Measurements from ENCODE around the gene ANKS1B. TPM values are rescaled to one million over a fixed set of nuclear protein-coding genes. Genes with fewer than 3 reads are reported as not detected.
"Not testable (repeated sequence)": the region's sequence is repeated elsewhere in the genome, so short reads cannot be mapped to it uniquely, and the experiment has no call there.

ANKS1B gene
- total and polyA plus RNA-seq, 4 experiments from 2014 or later: 0.28 to 0.55 TPM; not detected in 2

GRCh38 chr12:99736760-99737269, 247.9 kb downstream of the ANKS1B start:
- intact Hi-C loops (cut with micrococcal nuclease): no loop called here
- Histone ChIP-seq H3K4me1 (ENCODE audit: insufficient read depth, low read length) (no peaks in the 10 kb centered on the region), H3K27me3 (ENCODE audit: insufficient read depth, low read length) (no peaks in the 10 kb centered on the region), H3K4me3 (ENCODE audit: low read length in 2 of 2) (no peak overlapping the region), H3K36me3 (ENCODE audit: insufficient read depth, low read length) (no peaks in the 10 kb centered on the region), H3K9me3 (ENCODE audit: control insufficient read depth in 1 of 2, low read length in 2 of 2) (no peaks in the 10 kb centered on the region), H3K27ac (ENCODE audit: low read depth, low read length) (no peak overlapping the region)
- no peaks in the 10 kb centered on the region for H3K27me3 Mint-ChIP-seq
- H3K9me3 Mint-ChIP-seq: peaks cover 0 to 17% (median 7%) of the 10 kb centered on the region in 8 donors
- POLR2A ChIA-PET (ENCODE audit: partially characterized antibody): no interaction called here
- DNase-seq: no peak
- CTCF ChIA-PET (ENCODE audit: partially characterized antibody): no interaction called here
- H3K4me3 Mint-ChIP-seq: no peak overlapping the region
- H3K27ac Mint-ChIP-seq: no peak overlapping the region
- no peaks in the 10 kb centered on the region for H3K4me1 Mint-ChIP-seq
- H3K36me3 Mint-ChIP-seq: no peaks in the 10 kb centered on the region

- H3K27ac Mint-ChIP-seq: peak overlapping the region in 1 of 7 donors; percentile 5
Measured at GRCh38 chr12:99732131-99732530, 252.6 kb downstream of the ANKS1B start.

GRCh38 chr12:99722690-99723486, 261.8 kb downstream of the ANKS1B start:
- H3K27me3 Mint-ChIP-seq: peaks cover 0 to 2% of the 10 kb centered on the region in 2 donors

More at GRCh38 chr12:99732131-99732530, 252.6 kb downstream of the ANKS1B start:
- Mint-ChIP-seq H3K36me3 (no peaks in the 10 kb centered on the region), H3K27me3 (no peaks in the 10 kb centered on the region), H3K4me3 (no peak overlapping the region), H3K9me3 (peaks cover 0 to 12% (median 3%) of the 10 kb centered on the region in 8 donors), H3K4me1 (no peaks in the 10 kb centered on the region)
- H3K36me3 ChIP-seq (ENCODE audit: insufficient read depth, low read length): no peaks in the 10 kb centered on the region
- no peak overlapping the region for H3K4me3 ChIP-seq (ENCODE audit: low read length in 2 of 2)
- no peak for DNase-seq
- no peak overlapping the region for H3K27ac ChIP-seq (ENCODE audit: low read depth, low read length)
- no peaks in the 10 kb centered on the region for H3K9me3 ChIP-seq (ENCODE audit: control insufficient read depth in 1 of 2, low read length in 2 of 2)
- intact Hi-C loops (cut with micrococcal nuclease): no loop called here
- POLR2A ChIA-PET (ENCODE audit: partially characterized antibody): no interaction called here
- no peaks in the 10 kb centered on the region for H3K27me3 ChIP-seq (ENCODE audit: insufficient read depth, low read length)
- no peaks in the 10 kb centered on the region for H3K4me1 ChIP-seq (ENCODE audit: insufficient read depth, low read length)
- CTCF ChIA-PET (ENCODE audit: partially characterized antibody): no interaction called here

GRCh38 chr12:99721715-99722275, 262.9 kb downstream of the ANKS1B start:
- ChIA-PET POLR2A (ENCODE audit: partially characterized antibody) (no interaction called here), CTCF (ENCODE audit: partially characterized antibody) (no interaction called here)
- H3K9me3 Mint-ChIP-seq: peaks cover 0 to 10% (median 1%) of the 10 kb centered on the region in 8 donors
- H3K27ac Mint-ChIP-seq: no peak overlapping the region
- intact Hi-C loops (cut with micrococcal nuclease): no loop called here
- Histone ChIP-seq H3K27ac (ENCODE audit: low read depth, low read length) (no peak overlapping the region), H3K27me3 (ENCODE audit: insufficient read depth, low read length) (no peaks in the 10 kb centered on the region), H3K4me3 (ENCODE audit: low read length in 2 of 2) (no peak overlapping the region), H3K4me1 (ENCODE audit: insufficient read depth, low read length) (no peaks in the 10 kb centered on the region), H3K9me3 (ENCODE audit: control insufficient read depth in 1 of 2, low read length in 2 of 2) (no peaks in the 10 kb centered on the region), H3K36me3 (ENCODE audit: insufficient read depth, low read length) (no peaks in the 10 kb centered on the region)
- H3K36me3 Mint-ChIP-seq: no peaks in the 10 kb centered on the region
- no peak for DNase-seq
- H3K4me1 Mint-ChIP-seq: no peaks in the 10 kb centered on the region
- H3K4me3 Mint-ChIP-seq: no peak overlapping the region
- H3K27me3 Mint-ChIP-seq: peaks cover 0 to 2% of the 10 kb centered on the region in 2 donors

More at GRCh38 chr12:99722690-99723486, 261.8 kb downstream of the ANKS1B start:
- no peak overlapping the region for H3K4me3 ChIP-seq (ENCODE audit: low read length in 2 of 2)
- no peak overlapping the region for H3K4me3 Mint-ChIP-seq
- no peaks in the 10 kb centered on the region for H3K4me1 ChIP-seq (ENCODE audit: insufficient read depth, low read length)
- POLR2A ChIA-PET (ENCODE audit: partially characterized antibody): no interaction called here
- CTCF ChIA-PET (ENCODE audit: partially characterized antibody): no interaction called here
- no peaks in the 10 kb centered on the region for H3K36me3 ChIP-seq (ENCODE audit: insufficient read depth, low read length)
- H3K9me3 ChIP-seq (ENCODE audit: control insufficient read depth in 1 of 2, low read length in 2 of 2): no peaks in the 10 kb centered on the region
- H3K4me1 Mint-ChIP-seq: no peaks in the 10 kb centered on the region
- H3K27ac Mint-ChIP-seq: no peak overlapping the region
- H3K36me3 Mint-ChIP-seq: no peaks in the 10 kb centered on the region
- intact Hi-C loops (cut with micrococcal nuclease): no loop called here
- no peak overlapping the region for H3K27ac ChIP-seq (ENCODE audit: low read depth, low read length)
- peaks cover 0 to 12% (median 0%) of the 10 kb centered on the region in 8 donors for H3K9me3 Mint-ChIP-seq
- H3K27me3 ChIP-seq (ENCODE audit: insufficient read depth, low read length): no peaks in the 10 kb centered on the region
- DNase-seq: no peak

- H3K4me3 ChIP-seq (ENCODE audit: low read length in 2 of 2); H3K27ac ChIP-seq (ENCODE audit: low read depth, low read length); POLR2A ChIA-PET (ENCODE audit: partially characterized antibody); H3K36me3 Mint-ChIP-seq; H3K36me3 ChIP-seq (ENCODE audit: insufficient read depth, low read length); intact Hi-C loops (cut with micrococcal nuclease); H3K27ac Mint-ChIP-seq; H3K4me3 Mint-ChIP-seq; CTCF ChIA-PET (ENCODE audit: partially characterized antibody); H3K4me1 ChIP-seq (ENCODE audit: insufficient read depth, low read length); H3K27me3 ChIP-seq (ENCODE audit: insufficient read depth, low read length); H3K27me3 Mint-ChIP-seq; DNase-seq; H3K9me3 ChIP-seq (ENCODE audit: control insufficient read depth in 1 of 2, low read length in 2 of 2); H3K4me1 Mint-ChIP-seq: not testable (repeated sequence)
- H3K9me3 Mint-ChIP-seq: peaks cover 0 to 11% (median 4%) of the 10 kb centered on the region in 8 donors
Measured at GRCh38 chr12:99720083-99720465, 264.7 kb downstream of the ANKS1B start.

- intact Hi-C loops (cut with micrococcal nuclease); H3K27me3 ChIP-seq (ENCODE audit: insufficient read depth, low read length); H3K27me3 Mint-ChIP-seq; H3K27ac Mint-ChIP-seq; POLR2A ChIA-PET (ENCODE audit: partially characterized antibody); DNase-seq; H3K4me1 ChIP-seq (ENCODE audit: insufficient read depth, low read length); H3K4me3 ChIP-seq (ENCODE audit: low read length in 2 of 2); H3K4me3 Mint-ChIP-seq; H3K36me3 ChIP-seq (ENCODE audit: insufficient read depth, low read length); H3K36me3 Mint-ChIP-seq; CTCF ChIA-PET (ENCODE audit: partially characterized antibody); H3K4me1 Mint-ChIP-seq; H3K27ac ChIP-seq (ENCODE audit: low read depth, low read length); H3K9me3 ChIP-seq (ENCODE audit: control insufficient read depth in 1 of 2, low read length in 2 of 2): not testable (repeated sequence)
- H3K9me3 Mint-ChIP-seq: peaks cover 0 to 11% (median 4%) of the 10 kb centered on the region in 8 donors
Measured at GRCh38 chr12:99719411-99720082, 265.2 kb downstream of the ANKS1B start.

- H3K4me3 ChIP-seq (ENCODE audit: low read length in 2 of 2); POLR2A ChIA-PET (ENCODE audit: partially characterized antibody); H3K27ac Mint-ChIP-seq; H3K27me3 Mint-ChIP-seq; H3K36me3 Mint-ChIP-seq; CTCF ChIA-PET (ENCODE audit: partially characterized antibody); intact Hi-C loops (cut with micrococcal nuclease); H3K27me3 ChIP-seq (ENCODE audit: insufficient read depth, low read length); H3K4me1 ChIP-seq (ENCODE audit: insufficient read depth, low read length); H3K9me3 ChIP-seq (ENCODE audit: control insufficient read depth in 1 of 2, low read length in 2 of 2); H3K36me3 ChIP-seq (ENCODE audit: insufficient read depth, low read length); H3K27ac ChIP-seq (ENCODE audit: low read depth, low read length); H3K4me1 Mint-ChIP-seq: not testable (repeated sequence)
- H3K4me3 Mint-ChIP-seq: peak overlapping the region in 1 of 8 donors; percentile 50
- H3K9me3 Mint-ChIP-seq: peaks cover 2 to 23% (median 4%) of the 10 kb centered on the region in 8 donors
- peak in 1 of 5 donors; percentile 17 for DNase-seq
Measured at GRCh38 chr12:99715841-99716510, 268.8 kb downstream of the ANKS1B start.

Measured in CD4-positive, alpha-beta memory T cell (primary cell).